Tibial artery (tissue), 4 donors: Measurements from ENCODE around the gene PIEZO2.

Experiments used
- DNase-seq, 2 donors: peaks; one replicate each; pipeline ENCODE4 v3.0.0-alpha.2; 2019
- H3K27ac ChIP-seq, 2 donors: fragments of 200-600 bp; sonication (generic) in 1 of 2; 1 replicate in 1 of 2; 2 replicates in 1 of 2; pipeline ENCODE4 v1.5.1; 2018 to 2019; ENCODE audit warnings: mild to moderate bottlenecking in 1 of 2
- H3K27me3 ChIP-seq, 2 donors: fragments of 200-600 bp; sonication (generic) in 1 of 2; one replicate each; pipeline versions ENCODE4 v1.5.1 to v1.6.0; 2016 to 2019
- H3K36me3 ChIP-seq, 3 donors: fragments of 200-600 bp; sonication (generic) in 2 of 3; one replicate each; pipeline ENCODE4 v1.5.1; 2016 to 2019; ENCODE audit warnings: mild to moderate bottlenecking in 2 of 3
- H3K4me1 ChIP-seq, 4 donors: fragments of 200-600 bp; sonication (generic) in 2 of 4; 1 replicate in 3 of 4; 2 replicates in 1 of 4; pipeline ENCODE4 v1.5.1; 2016 to 2019
- H3K4me3 ChIP-seq, 2 donors: fragments of 200-600 bp; sonication (generic) in 1 of 2; 1 replicate in 1 of 2; 2 replicates in 1 of 2; pipeline ENCODE4 v1.5.1; 2018 to 2019; ENCODE audit warnings: mild to moderate bottlenecking in 2 of 2
- H3K9me3 ChIP-seq, 3 donors: fragments of 200-600 bp; sonication (generic) in 1 of 3; one replicate each; pipeline ENCODE4 v1.5.1; 2016 to 2019
- intact Hi-C: fragments of 100-400 bp; cut with DNase I; formaldehyde crosslinking; loops from one replicate; pipeline ENCODE4 v1.15.0; 2023; ENCODE audit warnings: low total_unique reads
- TF ChIP-seq, protein P1 (sequence below), 2 experiments: fragments of 200-600 bp in 1 of 2; fragments of 450-650 bp in 1 of 2; IDR thresholded peaks; one replicate each; pipeline ENCODE4 v1.5.1; 2017 to 2019; ENCODE audit warnings: antibody characterized with exemption in 2 of 2, mild to moderate bottlenecking in 1 of 2, moderate library complexity in 1 of 2

PIEZO2 gene

DNA sequence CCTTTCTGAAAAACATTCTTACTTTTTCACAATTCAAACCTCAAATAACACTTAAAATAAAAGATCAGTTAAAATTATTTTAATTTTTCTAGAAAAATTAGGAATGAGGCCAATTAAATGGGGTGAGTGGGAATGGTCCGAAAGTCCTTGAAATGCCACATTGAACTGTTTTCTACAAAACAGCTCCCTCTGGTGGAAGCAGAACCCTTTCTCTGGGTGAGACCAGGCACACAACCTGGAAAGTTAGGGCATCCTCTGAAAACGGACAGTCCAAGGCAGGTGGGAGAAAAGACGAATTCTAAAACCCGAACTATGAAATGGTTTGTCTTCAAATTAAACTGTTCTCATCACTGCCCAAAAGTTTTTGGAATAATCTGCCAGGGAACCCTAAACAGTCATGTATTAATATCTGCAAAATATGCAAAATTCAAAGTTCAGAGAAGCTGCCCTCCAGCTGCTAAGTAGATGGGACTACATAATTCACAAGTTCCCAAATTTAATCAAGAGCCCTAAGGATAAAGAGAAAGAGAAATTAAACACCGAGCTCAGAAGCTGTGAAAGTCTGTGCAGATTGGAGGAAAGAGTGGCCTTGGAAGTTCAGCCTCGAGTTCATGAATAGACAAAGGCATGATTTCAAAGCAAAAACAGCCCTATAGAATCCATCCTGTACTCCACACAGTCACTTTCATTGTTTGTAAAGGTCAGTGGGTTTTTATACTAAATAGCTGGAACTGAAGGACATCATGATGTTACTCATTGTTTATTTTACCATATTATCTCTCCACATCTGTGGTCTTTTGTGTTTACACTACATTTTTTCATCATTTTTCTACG is 108.3 kb downstream of the PIEZO2 start:
- no peaks in the 10 kb centered on the region for H3K9me3 ChIP-seq
- no peaks in the 10 kb centered on the region for H3K36me3 ChIP-seq
- TF ChIP-seq, protein P1, sequence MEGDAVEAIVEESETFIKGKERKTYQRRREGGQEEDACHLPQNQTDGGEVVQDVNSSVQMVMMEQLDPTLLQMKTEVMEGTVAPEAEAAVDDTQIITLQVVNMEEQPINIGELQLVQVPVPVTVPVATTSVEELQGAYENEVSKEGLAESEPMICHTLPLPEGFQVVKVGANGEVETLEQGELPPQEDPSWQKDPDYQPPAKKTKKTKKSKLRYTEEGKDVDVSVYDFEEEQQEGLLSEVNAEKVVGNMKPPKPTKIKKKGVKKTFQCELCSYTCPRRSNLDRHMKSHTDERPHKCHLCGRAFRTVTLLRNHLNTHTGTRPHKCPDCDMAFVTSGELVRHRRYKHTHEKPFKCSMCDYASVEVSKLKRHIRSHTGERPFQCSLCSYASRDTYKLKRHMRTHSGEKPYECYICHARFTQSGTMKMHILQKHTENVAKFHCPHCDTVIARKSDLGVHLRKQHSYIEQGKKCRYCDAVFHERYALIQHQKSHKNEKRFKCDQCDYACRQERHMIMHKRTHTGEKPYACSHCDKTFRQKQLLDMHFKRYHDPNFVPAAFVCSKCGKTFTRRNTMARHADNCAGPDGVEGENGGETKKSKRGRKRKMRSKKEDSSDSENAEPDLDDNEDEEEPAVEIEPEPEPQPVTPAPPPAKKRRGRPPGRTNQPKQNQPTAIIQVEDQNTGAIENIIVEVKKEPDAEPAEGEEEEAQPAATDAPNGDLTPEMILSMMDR (IDR thresholded peaks at IDR 0.05): peak; percentile 63 to 68
- H3K27me3 ChIP-seq: no peaks in the 10 kb centered on the region
- H3K4me3 ChIP-seq: no peak overlapping the region
- DNase-seq: no peak
- no peaks in the 10 kb centered on the region for H3K4me1 ChIP-seq
- intact Hi-C loops: loop anchor here (10.0 kb wide), 1 partner anchor 176 kb away; no protein-coding TSS in a partner anchor
- no peak overlapping the region for H3K27ac ChIP-seq

DNA sequence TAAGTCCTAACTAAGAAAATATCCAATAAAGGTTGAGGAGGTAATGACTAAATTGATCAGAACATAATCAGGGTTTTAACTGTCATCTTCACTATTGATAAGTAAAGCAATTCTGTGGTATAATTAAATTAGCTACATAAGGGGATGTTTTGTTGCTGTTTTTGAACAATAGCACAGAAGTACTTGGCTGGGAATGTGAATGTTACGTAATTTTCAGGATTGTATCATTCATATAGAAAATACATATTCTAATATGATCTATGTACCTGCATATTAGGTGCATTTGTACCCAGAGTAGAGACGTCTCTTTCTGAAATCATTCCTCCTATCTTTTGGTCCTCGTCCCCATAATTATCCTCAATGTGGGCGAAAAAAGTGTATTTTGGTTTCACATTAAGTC is 109.0 kb downstream of the PIEZO2 start:
- intact Hi-C loops: loop anchor here (10.0 kb wide), 1 partner anchor 176 kb away; no protein-coding TSS in a partner anchor
- Histone ChIP-seq H3K9me3 (no peaks in the 10 kb centered on the region), H3K36me3 (no peaks in the 10 kb centered on the region), H3K4me1 (no peaks in the 10 kb centered on the region), H3K27me3 (no peaks in the 10 kb centered on the region), H3K27ac (no peak overlapping the region), H3K4me3 (no peak overlapping the region)
- TF ChIP-seq, protein P1 (IDR thresholded peaks at IDR 0.05): no peak
- DNase-seq: no peak

- no peaks in the 10 kb centered on the region for H3K9me3 ChIP-seq
- TF ChIP-seq, protein P1 (IDR thresholded peaks at IDR 0.05): no peak
- no peaks in the 10 kb centered on the region for H3K36me3 ChIP-seq
- DNase-seq: no peak
- H3K27me3 ChIP-seq: no peaks in the 10 kb centered on the region
- H3K4me3 ChIP-seq: no peak overlapping the region
- H3K27ac ChIP-seq: no peak overlapping the region
- intact Hi-C loops: no loop called here
- no peaks in the 10 kb centered on the region for H3K4me1 ChIP-seq
These were observed 111.7 kb downstream of the PIEZO2 start for GRCh38 chr18:11037533-11038240.

GRCh38 chr18:11035814-11036495 is 113.4 kb downstream of the PIEZO2 start:
- H3K4me3 ChIP-seq: no peak overlapping the region
- DNase-seq: no peak
- H3K36me3 ChIP-seq: no peaks in the 10 kb centered on the region
- intact Hi-C loops: no loop called here
- TF ChIP-seq, protein P1 (IDR thresholded peaks at IDR 0.05): no peak
- H3K27ac ChIP-seq: no peak overlapping the region
- H3K27me3 ChIP-seq: no peaks in the 10 kb centered on the region
- H3K9me3 ChIP-seq: no peaks in the 10 kb centered on the region
- H3K4me1 ChIP-seq: no peaks in the 10 kb centered on the region

DNA sequence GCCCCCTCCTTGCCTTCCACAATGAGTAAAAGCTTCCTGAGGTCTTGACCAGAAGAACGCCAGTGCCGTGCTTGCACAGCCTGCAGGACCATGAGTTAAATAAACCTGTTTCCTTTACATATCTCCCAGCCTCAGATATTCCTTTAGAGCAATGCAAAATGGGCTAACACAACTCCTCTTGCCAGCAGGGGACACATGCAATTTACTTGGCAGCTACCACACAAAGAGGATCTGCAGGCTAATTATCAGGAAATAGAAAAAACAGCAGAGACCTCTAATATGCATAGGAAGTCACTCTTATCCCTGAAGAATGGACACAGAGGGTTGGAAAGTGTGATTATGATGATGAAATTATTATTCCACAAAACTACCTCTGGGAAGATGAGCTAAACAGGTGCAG is 114.0 kb downstream of the PIEZO2 start:
- intact Hi-C loops: no loop called here
- no peaks in the 10 kb centered on the region for H3K9me3 ChIP-seq
- TF ChIP-seq, protein P1 (IDR thresholded peaks at IDR 0.05): no peak
- no peak for DNase-seq
- no peaks in the 10 kb centered on the region for H3K36me3 ChIP-seq
- no peak overlapping the region for H3K27ac ChIP-seq
- H3K4me1 ChIP-seq: no peaks in the 10 kb centered on the region
- no peaks in the 10 kb centered on the region for H3K27me3 ChIP-seq
- H3K4me3 ChIP-seq: no peak overlapping the region
